Endothelial cell of umbilical vein (primary cell): ENCODE data around the gene CNNM2. TPM values are rescaled to one million over a fixed set of nuclear protein-coding genes. Genes with fewer than 3 reads are reported as not detected.

Experiments
- BruUV-seq: library from RNA; stranded (reverse); fragments of 400-500 nt; replicated peaks from 2 replicates; lab custom pipeline; 2021; lab: Mats Ljungman, UMichigan
- CTCF ChIA-PET: fragments of 300-600, 350-600 bp; sonication (Branson Sonifier 250); formaldehyde crosslinking; loops from one replicate; lab custom pipeline; 2021; ENCODE audit warnings: antibody characterized with exemption, inconsistent platforms; lab: Charles Lee
- POLR2A ChIA-PET: fragments of 300-600, 350-600 bp; sonication (Branson Sonifier 250); formaldehyde crosslinking; loops from one replicate; lab custom pipeline; 2021; ENCODE audit warnings: antibody characterized with exemption, inconsistent platforms; lab: Charles Lee
- DNase-seq: peaks from one replicate; pipeline ENCODE4 v3.0.0-alpha.2; 2011; ENCODE audit warnings: low read depth, low spot score
- FAIRE-seq: peaks from 2 replicates; lab custom pipeline; 2011; peaks lifted over from hg19 to GRCh38; lab: Jason Lieb, UNC
- H2AFZ ChIP-seq: 2 replicates; pipeline ENCODE4 v1.6.0; 2012; ENCODE audit warnings: low read depth, low read length, control low read depth, inconsistent platforms
- H3K27ac ChIP-seq: 2 replicates; pipeline ENCODE4 v1.5.1; 2011; ENCODE audit warnings: low read depth, mild to moderate bottlenecking, control low read depth, low read length, moderate library complexity; ENCODE audit not compliant: insufficient read depth
- H3K27me3 ChIP-seq, 2 experiments: 2 replicates each; pipeline versions ENCODE4 v1.6.0 to v1.6.1; 2011; ENCODE audit warnings: low read length in 2 of 2, mixed read lengths in 1 of 2; ENCODE audit not compliant: control insufficient read depth in 2 of 2, insufficient read depth in 2 of 2
- H3K36me3 ChIP-seq, 2 experiments: 2 replicates in 1 of 2; 3 replicates in 1 of 2; pipeline ENCODE4 v1.5.1; 2011; ENCODE audit warnings: low read length in 2 of 2, mild to moderate bottlenecking in 1 of 2, moderate library complexity in 1 of 2; ENCODE audit not compliant: control insufficient read depth in 2 of 2, insufficient read depth in 2 of 2; ENCODE audit errors: extremely low read depth in 1 of 2
- H3K4me1 ChIP-seq: 3 replicates; pipeline ENCODE4 v1.5.1; 2011; ENCODE audit warnings: mild to moderate bottlenecking, low read length; ENCODE audit not compliant: control insufficient read depth, insufficient read depth; ENCODE audit errors: extremely low read depth
- H3K4me2 ChIP-seq: 2 replicates; pipeline ENCODE4 v1.6.1; 2011; ENCODE audit warnings: low read length, control low read depth, mixed read lengths; ENCODE audit not compliant: insufficient read depth
- H3K4me3 ChIP-seq, 3 experiments: fragments of 200-600 bp in 1 of 3; sonication (generic), shearing (Covaris generic) in 1 of 3; replicated peaks in 1 of 3; 2 replicates each; pipeline ENCODE4 v1.5.1; 2011 to 2016; ENCODE audit warnings: control low read depth in 3 of 3, low read length in 3 of 3, mild to moderate bottlenecking in 2 of 3, inconsistent platforms in 1 of 3, low read depth in 1 of 3, moderate library complexity in 1 of 3; ENCODE audit not compliant: insufficient read depth in 1 of 3
- H3K79me2 ChIP-seq: 2 replicates; pipeline ENCODE4 v1.6.0; 2012; ENCODE audit warnings: low read length, inconsistent platforms; ENCODE audit not compliant: control insufficient read depth, insufficient read depth
- H3K9ac ChIP-seq: replicated peaks from 2 replicates; pipeline ENCODE3; 2011; ENCODE audit warnings: low read length, control low read depth; ENCODE audit not compliant: insufficient read depth; ENCODE audit errors: extremely low read depth
- H3K9me1 ChIP-seq: replicated peaks from 3 replicates; pipeline ENCODE4 v1.6.0; 2011; ENCODE audit warnings: mild to moderate bottlenecking, low read length; ENCODE audit not compliant: control insufficient read depth, insufficient read depth; ENCODE audit errors: extremely low read depth
- H3K9me3 ChIP-seq: replicated peaks from 2 replicates; pipeline ENCODE4 v1.5.1; 2012; ENCODE audit warnings: low read length, inconsistent platforms; ENCODE audit not compliant: control insufficient read depth, insufficient read depth
- H4K20me1 ChIP-seq: replicated peaks from 2 replicates; pipeline ENCODE3; 2011; ENCODE audit warnings: mild to moderate bottlenecking, low read length; ENCODE audit not compliant: control insufficient read depth, insufficient read depth; ENCODE audit errors: extremely low read depth
- EZH2 ChIP-seq: IDR thresholded peaks from 2 replicates; pipeline ENCODE4 v1.6.1; 2012; ENCODE audit warnings: borderline replicate concordance, low read depth, mild to moderate bottlenecking, moderate library complexity, low read length, inconsistent platforms; ENCODE audit not compliant: severe bottlenecking
- FOS ChIP-seq: IDR thresholded peaks from 2 replicates; pipeline ENCODE4 v1.6.1; 2011; ENCODE audit warnings: mild to moderate bottlenecking, low read length, moderate library complexity, borderline replicate concordance; ENCODE audit not compliant: insufficient read depth
- GATA2 ChIP-seq: IDR thresholded peaks from 2 replicates; pipeline ENCODE4 v1.7.0; 2011; ENCODE audit warnings: low read depth, mild to moderate bottlenecking, moderate library complexity, mixed read lengths, low read length; ENCODE audit not compliant: insufficient read length, insufficient read depth
- JUN ChIP-seq: IDR thresholded peaks from 2 replicates; pipeline ENCODE4 v1.6.1; 2011; ENCODE audit warnings: borderline replicate concordance, low read depth; ENCODE audit not compliant: insufficient read length, insufficient read depth
- MYC ChIP-seq: IDR thresholded peaks from one replicate; pipeline ENCODE4 v1.6.1; 2011; ENCODE audit warnings: mild to moderate bottlenecking, low read depth, low read length
- POLR2A ChIP-seq: IDR thresholded peaks from 2 replicates; pipeline ENCODE4 v1.6.1; 2012; ENCODE audit warnings: low read depth, mild to moderate bottlenecking, control low read depth, low read length
- POLR2AphosphoS5 ChIP-seq: IDR thresholded peaks from 2 replicates; pipeline ENCODE4 v1.6.1; 2012; ENCODE audit warnings: low read depth, mild to moderate bottlenecking, control low read depth, low read length, moderate library complexity; ENCODE audit not compliant: insufficient read depth
- dilution Hi-C: fragments of 300-500 bp; cut with MboI; formaldehyde crosslinking; loops from one replicate; pipeline ENCODE4 v1.15.0; 2019; ENCODE audit warnings: low sequenced_read_pairs; ENCODE audit not compliant: extremely low pct_ligation_motif_present
- intact Hi-C: fragments of 100-400 bp; cut with micrococcal nuclease; formaldehyde crosslinking; loops from one replicate; pipeline ENCODE4 v1.10.0; 2022
- polyA plus RNA-seq, 4 experiments: library from polyadenylated mRNA; depleted of rRNA in 3 of 4; stranded (reverse) in 3 of 4; unstranded in 1 of 4; fragments of >200 nt; gene quantifications; 2 replicates each; pipeline versions ENCODE4 v1.2.1 to v1.2.3, GENCODE V29; 2011 to 2012; ENCODE audit warnings: missing spikeins in 1 of 4
- total RNA-seq: library from RNA; stranded (reverse); gene quantifications from 2 replicates; pipeline ENCODE4 v1.2.3, GENCODE V29; 2021
- TF ChIP-seq, protein P1 (sequence below): IDR thresholded peaks from 2 replicates; pipeline ENCODE4 v1.6.1; 2011; ENCODE audit not compliant: insufficient read depth, insufficient read length
- TF ChIP-seq, protein P2 (sequence below), 2 donors: IDR thresholded peaks; 1 replicate in 1 of 2; 2 replicates in 1 of 2; pipeline ENCODE4 v1.5.1; 2011; ENCODE audit warnings: low read length in 2 of 2, mild to moderate bottlenecking in 2 of 2, moderate library complexity in 2 of 2, control low read depth in 1 of 2, inconsistent platforms in 1 of 2, low read depth in 1 of 2; ENCODE audit not compliant: insufficient read depth in 1 of 2; ENCODE audit errors: extremely low read depth in 1 of 2

Gene CNNM2
- total and polyA plus RNA-seq, 2 donors (not counting 3 experiments of a cell fraction or from before 2014, with no cell fraction given): 1.9 to 3.0 TPM

DNA sequence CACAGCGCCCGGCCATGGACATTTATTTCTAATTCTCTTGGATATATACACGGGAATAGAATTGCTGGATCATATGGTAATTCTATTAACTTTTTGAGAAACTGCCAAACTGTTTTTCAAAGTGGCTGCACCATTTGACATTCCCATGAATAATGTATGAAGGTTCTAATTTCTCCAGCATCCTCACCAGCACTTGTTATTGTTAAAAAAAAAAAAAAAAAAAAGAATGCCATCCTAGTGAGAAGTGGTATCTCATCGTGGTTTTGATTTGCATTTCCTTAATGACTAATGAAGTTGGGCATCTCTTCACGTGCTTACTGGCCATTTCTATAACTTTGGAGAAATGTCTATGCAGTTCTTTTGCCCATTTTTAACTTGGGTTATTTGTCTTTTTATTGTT, 13.5 kb downstream of the CNNM2 start:
- FAIRE-seq: no peak

More for the DNA sequence above, 13.5 kb downstream of the CNNM2 start:
- Histone ChIP-seq H3K4me2 (no peak overlapping the region), H3K9ac (no peak overlapping the region), H4K20me1 (no peaks in the 10 kb centered on the region), H3K36me3 (no peaks in the 10 kb centered on the region), H3K4me3 (no peak overlapping the region), H3K9me3 (no peaks in the 10 kb centered on the region), H3K27me3 (no peaks in the 10 kb centered on the region), H3K9me1 (no peaks in the 10 kb centered on the region), H3K27ac (no peak overlapping the region), H2AFZ (no peak overlapping the region), H3K4me1 (no peaks in the 10 kb centered on the region), H3K79me2 (no peaks in the 10 kb centered on the region)
- no TSS peak for BruUV-seq
- DNase-seq: no peak
- no peak for TF ChIP-seq POLR2A
- no peak for TF ChIP-seq JUN
- TF ChIP-seq, protein P1, sequence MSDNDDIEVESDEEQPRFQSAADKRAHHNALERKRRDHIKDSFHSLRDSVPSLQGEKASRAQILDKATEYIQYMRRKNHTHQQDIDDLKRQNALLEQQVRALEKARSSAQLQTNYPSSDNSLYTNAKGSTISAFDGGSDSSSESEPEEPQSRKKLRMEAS: no peak
- no peak for TF ChIP-seq FOS
- TF ChIP-seq POLR2AphosphoS5: no peak
- no peak for TF ChIP-seq EZH2
- TF ChIP-seq GATA2: no peak
- no peak for TF ChIP-seq MYC
- TF ChIP-seq, protein P2, sequence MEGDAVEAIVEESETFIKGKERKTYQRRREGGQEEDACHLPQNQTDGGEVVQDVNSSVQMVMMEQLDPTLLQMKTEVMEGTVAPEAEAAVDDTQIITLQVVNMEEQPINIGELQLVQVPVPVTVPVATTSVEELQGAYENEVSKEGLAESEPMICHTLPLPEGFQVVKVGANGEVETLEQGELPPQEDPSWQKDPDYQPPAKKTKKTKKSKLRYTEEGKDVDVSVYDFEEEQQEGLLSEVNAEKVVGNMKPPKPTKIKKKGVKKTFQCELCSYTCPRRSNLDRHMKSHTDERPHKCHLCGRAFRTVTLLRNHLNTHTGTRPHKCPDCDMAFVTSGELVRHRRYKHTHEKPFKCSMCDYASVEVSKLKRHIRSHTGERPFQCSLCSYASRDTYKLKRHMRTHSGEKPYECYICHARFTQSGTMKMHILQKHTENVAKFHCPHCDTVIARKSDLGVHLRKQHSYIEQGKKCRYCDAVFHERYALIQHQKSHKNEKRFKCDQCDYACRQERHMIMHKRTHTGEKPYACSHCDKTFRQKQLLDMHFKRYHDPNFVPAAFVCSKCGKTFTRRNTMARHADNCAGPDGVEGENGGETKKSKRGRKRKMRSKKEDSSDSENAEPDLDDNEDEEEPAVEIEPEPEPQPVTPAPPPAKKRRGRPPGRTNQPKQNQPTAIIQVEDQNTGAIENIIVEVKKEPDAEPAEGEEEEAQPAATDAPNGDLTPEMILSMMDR (IDR thresholded peaks at IDR 0.05; ENCODE audit: extremely low read depth in 1 of 2, insufficient read depth in 1 of 2, low read depth in 1 of 2, low read length in 2 of 2): no peak
- intact Hi-C loops (no loop called here), dilution Hi-C loops (no loop called here)
- POLR2A ChIA-PET: no interaction called here
- CTCF ChIA-PET: interaction anchor here (1.7 kb wide), 1 partner anchor 313 kb away, joined by 6 read pairs; no protein-coding TSS in a partner anchor
